H7 (cell line): ENCODE results near the gene CARD14. TPM values are rescaled to one million over a fixed set of nuclear protein-coding genes. Genes with fewer than 3 reads are reported as not detected.
"Not testable (repeated sequence)": the region's sequence is repeated elsewhere in the genome, so short reads cannot be mapped to it uniquely, and the experiment has no call there.

Experiments used
- DNase-seq: peaks from one replicate; pipeline ENCODE4 v3.0.0; 2012
- H3K27me3 ChIP-seq: 2 replicates; pipeline ENCODE4 v1.6.0; 2011; ENCODE audit warnings: mild to moderate bottlenecking, low read length; ENCODE audit not compliant: control insufficient read depth, insufficient read depth
- H3K36me3 ChIP-seq: replicated peaks from 2 replicates; pipeline ENCODE4 v1.5.1; 2011; ENCODE audit warnings: low read length; ENCODE audit not compliant: control insufficient read depth, insufficient read depth
- H3K4me3 ChIP-seq: 2 replicates; pipeline ENCODE4 v1.5.1; 2011; ENCODE audit warnings: low read depth, mild to moderate bottlenecking, control low read depth, low read length, moderate library complexity; ENCODE audit not compliant: insufficient read depth
- total RNA-seq: library from RNA; depleted of rRNA; stranded (reverse); fragments of >200 nt; shearing (Covaris generic); gene quantifications from 2 replicates; pipeline ENCODE4 v1.2.3, GENCODE V29; 2014

CARD14 gene
- total RNA-seq, 1 experiment from 2014 or later: 0.55 TPM

GRCh38 chr17:80227156-80227555 lies 57.3 kb downstream of the CARD14 start:
- no peak for DNase-seq
- Histone ChIP-seq H3K4me3 (no peak overlapping the region), H3K36me3 (peaks cover 1% of the 10 kb centered on the region; the same call in 1 of the 2 replicates), H3K27me3 (no peaks in the 10 kb centered on the region)

- H3K4me3 ChIP-seq: no peak overlapping the region
- H3K27me3 ChIP-seq: no peaks in the 10 kb centered on the region
- no peaks in the 10 kb centered on the region; the same call in 1 of the 2 replicates for H3K36me3 ChIP-seq
- no peak for DNase-seq
Observed at GRCh38 chr17:80227666-80228065, 57.8 kb downstream of the CARD14 start.

GRCh38 chr17:80228477-80228876 lies 58.6 kb downstream of the CARD14 start:
- Histone ChIP-seq H3K4me3 (no peak overlapping the region), H3K36me3 (no peaks in the 10 kb centered on the region; the same call in 1 of the 2 replicates), H3K27me3 (no peaks in the 10 kb centered on the region)
- DNase-seq: no peak

- no peaks in the 10 kb centered on the region; the same call in 1 of the 2 replicates for H3K36me3 ChIP-seq
- no peaks in the 10 kb centered on the region for H3K27me3 ChIP-seq
- H3K4me3 ChIP-seq: no peak overlapping the region
- DNase-seq: no peak
Observed at GRCh38 chr17:80229011-80229410, 59.2 kb downstream of the CARD14 start.

GRCh38 chr17:80232438-80232837 lies 62.6 kb downstream of the CARD14 start:
- DNase-seq: no peak
- peaks cover 1% of the 10 kb centered on the region for H3K36me3 ChIP-seq
- H3K27me3 ChIP-seq: no peaks in the 10 kb centered on the region
- no peak overlapping the region for H3K4me3 ChIP-seq

- H3K4me3 ChIP-seq: no peak overlapping the region
- H3K27me3 ChIP-seq: no peaks in the 10 kb centered on the region
- peaks cover 1% of the 10 kb centered on the region for H3K36me3 ChIP-seq
- DNase-seq: no peak
Observed at GRCh38 chr17:80233202-80233601, 63.4 kb downstream of the CARD14 start.

- Histone ChIP-seq H3K27me3 (no peaks in the 10 kb centered on the region), H3K36me3 (peaks cover 1% of the 10 kb centered on the region), H3K4me3 (no peak overlapping the region)
- DNase-seq: no peak
Observed at GRCh38 chr17:80236911-80237310, 67.1 kb downstream of the CARD14 start.

GRCh38 chr17:80237386-80237785 lies 67.6 kb downstream of the CARD14 start:
- no peak for DNase-seq
- Histone ChIP-seq H3K4me3 (no peak overlapping the region), H3K36me3 (peaks cover 2% of the 10 kb centered on the region), H3K27me3 (no peaks in the 10 kb centered on the region)

GRCh38 chr17:80242505-80242904 lies 72.7 kb downstream of the CARD14 start:
- H3K4me3 ChIP-seq: no peak overlapping the region
- no peaks in the 10 kb centered on the region for H3K27me3 ChIP-seq
- H3K36me3 ChIP-seq: peaks cover 1% of the 10 kb centered on the region
- DNase-seq: no peak

- Histone ChIP-seq H3K4me3 (no peak overlapping the region), H3K36me3 (peaks cover 1% of the 10 kb centered on the region), H3K27me3 (no peaks in the 10 kb centered on the region)
Observed at GRCh38 chr17:80243526-80244433, 74.0 kb downstream of the CARD14 start.

GRCh38 chr17:80244448-80244847 lies 74.6 kb downstream of the CARD14 start:
- H3K4me3 ChIP-seq, DNase-seq, H3K36me3 ChIP-seq, H3K27me3 ChIP-seq: not testable (repeated sequence)

More at GRCh38 chr17:80243526-80244433, 74.0 kb downstream of the CARD14 start:
- DNase-seq: no peak

- Histone ChIP-seq H3K4me3 (no peak overlapping the region), H3K27me3 (no peaks in the 10 kb centered on the region), H3K36me3 (peaks cover 1% of the 10 kb centered on the region)
- peak; percentile 21 for DNase-seq
Observed at GRCh38 chr17:80244871-80245509, 75.2 kb downstream of the CARD14 start.

GRCh38 chr17:80245566-80246265 lies 75.9 kb downstream of the CARD14 start:
- peaks cover 1% of the 10 kb centered on the region for H3K36me3 ChIP-seq
- H3K4me3 ChIP-seq: no peak overlapping the region
- no peaks in the 10 kb centered on the region for H3K27me3 ChIP-seq
- DNase-seq: no peak

GRCh38 chr17:80246266-80246681 lies 76.4 kb downstream of the CARD14 start:
- Histone ChIP-seq H3K27me3 (no peaks in the 10 kb centered on the region), H3K4me3 (no peak overlapping the region), H3K36me3 (peaks cover 1% of the 10 kb centered on the region)
- DNase-seq: peak; percentile 35
